ENCODE data around the gene RPS6KA2. TPM values are rescaled to one million over a fixed set of nuclear protein-coding genes. Genes with fewer than 3 reads are reported as not detected.

RPS6KA2 gene
- total and polyA plus RNA-seq, 2 experiments from 2014 or later, result 12.5 to 25.3 TPM

GRCh38 chr6:166655251-166655650 is 28.2 kb upstream of the RPS6KA2 start:
- H3K27ac Mint-ChIP-seq, result no peak overlapping the region
- H3K4me3 Mint-ChIP-seq, result no peak overlapping the region
- no peaks in the 10 kb centered on the region; the same call in 1 of the 2 replicates for H4K20me1 ChIP-seq (replicated peaks; ENCODE audit: insufficient read depth)
- H3K79me2 ChIP-seq (replicated peaks; ENCODE audit: insufficient read depth), result no peaks in the 10 kb centered on the region
- no peak overlapping the region for H3K4me2 ChIP-seq
- no peak overlapping the region for H3K27ac ChIP-seq (ENCODE audit: low read depth)
- H3K36me3 ChIP-seq (ENCODE audit: insufficient read depth), result no peaks in the 10 kb centered on the region
- peaks cover 15% of the 10 kb centered on the region for H3K4me1 ChIP-seq (ENCODE audit: insufficient read depth)
- no peaks in the 10 kb centered on the region for H3K9me2 ChIP-seq (ENCODE audit: insufficient read depth)
- TF ChIP-seq ETS1 (IDR thresholded peaks at IDR 0.05) (no peak), ZNF331 (CRISPR knock-in tag; IDR thresholded peaks at IDR 0.05; ENCODE audit: low read depth) (no peak)
- no peak for DNase-seq (ENCODE audit: low spot score)
- H3K4me3 ChIP-seq, result no peak overlapping the region
- H2AFZ ChIP-seq, result no peak overlapping the region
- H3K9me3 Mint-ChIP-seq, result no peaks in the 10 kb centered on the region
- ATAC-seq, result no peak
- no peaks in the 10 kb centered on the region for H3K36me3 Mint-ChIP-seq (ENCODE audit: low read depth)
- no peaks in the 10 kb centered on the region for H3K27me3 ChIP-seq (ENCODE audit: insufficient read depth)
- peaks cover 13% of the 10 kb centered on the region for H3K27me3 Mint-ChIP-seq (ENCODE audit: insufficient read depth, low read depth, poor library complexity)
- H3K4me1 Mint-ChIP-seq, result peaks cover 16% of the 10 kb centered on the region
- no peaks in the 10 kb centered on the region for H3F3A ChIP-seq (replicated peaks; ENCODE audit: low read depth)

- Histone ChIP-seq H3K27me3 (ENCODE audit: insufficient read depth) (no peaks in the 10 kb centered on the region), H3K4me2 (no peak overlapping the region), H4K20me1 (replicated peaks; ENCODE audit: insufficient read depth) (no peaks in the 10 kb centered on the region; the same call in 1 of the 2 replicates), H2AFZ (no peak overlapping the region), H3F3A (replicated peaks; ENCODE audit: low read depth) (no peaks in the 10 kb centered on the region), H3K4me3 (no peak overlapping the region), H3K36me3 (ENCODE audit: insufficient read depth) (no peaks in the 10 kb centered on the region), H3K79me2 (replicated peaks; ENCODE audit: insufficient read depth) (no peaks in the 10 kb centered on the region), H3K9me2 (ENCODE audit: insufficient read depth) (no peaks in the 10 kb centered on the region), H3K27ac (ENCODE audit: low read depth) (no peak overlapping the region), H3K4me1 (ENCODE audit: insufficient read depth) (peaks cover 22% of the 10 kb centered on the region)
- H3K36me3 Mint-ChIP-seq (ENCODE audit: low read depth), result no peaks in the 10 kb centered on the region
- H3K4me1 Mint-ChIP-seq, result peaks cover 21% of the 10 kb centered on the region
- ATAC-seq (no peak), DNase-seq (ENCODE audit: low spot score) (no peak)
- no peak overlapping the region for H3K4me3 Mint-ChIP-seq
- H3K27me3 Mint-ChIP-seq (ENCODE audit: insufficient read depth, low read depth, poor library complexity), result peaks cover 13% of the 10 kb centered on the region
- H3K9me3 Mint-ChIP-seq, result no peaks in the 10 kb centered on the region
- no peak overlapping the region for H3K27ac Mint-ChIP-seq
- no peak for TF ChIP-seq EZH2phosphoT487 (IDR thresholded peaks at IDR 0.05; ENCODE audit: unreplicated experiment)
- no peak for TF ChIP-seq CREB1 (CRISPR knock-in tag; IDR thresholded peaks at IDR 0.05; ENCODE audit: low read depth)
- no peak for TF ChIP-seq ZNF462 (CRISPR knock-in tag; IDR thresholded peaks at IDR 0.05)
- no peak for TF ChIP-seq ZNF114 (CRISPR knock-in tag; IDR thresholded peaks at IDR 0.05)
- no peak for TF ChIP-seq STAT1 (IDR thresholded peaks at IDR 0.05; ENCODE audit: unreplicated experiment)
- no peak for TF ChIP-seq ZNF331 (CRISPR knock-in tag; IDR thresholded peaks at IDR 0.05; ENCODE audit: low read depth)
- no peak for TF ChIP-seq ETS1 (IDR thresholded peaks at IDR 0.05)
- TF ChIP-seq NANOG (IDR thresholded peaks at IDR 0.05; ENCODE audit: borderline replicate concordance), result no peak
- no peak for TF ChIP-seq JUNB (IDR thresholded peaks at IDR 0.05; ENCODE audit: unreplicated experiment)
- TF ChIP-seq CTCF (conservative IDR thresholded peaks at IDR 0.05; ENCODE audit: low read depth in 2 of 2), result no peak
- TF ChIP-seq POLR2AphosphoS5 (IDR thresholded peaks at IDR 0.05; ENCODE audit: low read depth), result no peak
- no peak for TF ChIP-seq EZH2 (IDR thresholded peaks at IDR 0.05; ENCODE audit: low read depth, unreplicated experiment)
Observed at GRCh38 chr6:166654573-166654972, 27.5 kb upstream of the RPS6KA2 start.
